Nephron progenitor cell (in vitro differentiated cells): ENCODE data around the gene DSC2.

Experiments used
- DNase-seq: peaks from one replicate; pipeline ENCODE4 v3.0.0; 2021
- H3K27ac Mint-ChIP-seq: 2 replicates; pipeline ENCODE4 v1.8.0; 2021; ENCODE audit warnings: mild to moderate bottlenecking, moderate library complexity, mixed read lengths
- H3K27me3 Mint-ChIP-seq: 2 replicates; pipeline ENCODE4 v1.8.0; 2021; ENCODE audit warnings: mild to moderate bottlenecking, low read depth, mixed read lengths; ENCODE audit not compliant: poor library complexity
- H3K36me3 Mint-ChIP-seq: 2 replicates; pipeline ENCODE4 v1.8.0; 2021; ENCODE audit warnings: low read depth, mixed read lengths
- H3K4me1 Mint-ChIP-seq: 2 replicates; pipeline ENCODE4 v1.8.0; 2021; ENCODE audit warnings: mixed read lengths
- H3K4me3 Mint-ChIP-seq: 2 replicates; pipeline ENCODE4 v1.8.0; 2021; ENCODE audit warnings: mild to moderate bottlenecking, moderate library complexity, mixed read lengths
- H3K9me3 Mint-ChIP-seq: 2 replicates; pipeline ENCODE4 v1.8.0; 2021; ENCODE audit warnings: mild to moderate bottlenecking, moderate library complexity, mixed read lengths
- TF ChIP-seq, protein P1 (sequence below): fragments of 200-600 bp; sonication (generic); IDR thresholded peaks from 2 replicates; pipeline ENCODE4 v1.5.0; 2021; ENCODE audit warnings: antibody characterized with exemption

Gene DSC2

DNA sequence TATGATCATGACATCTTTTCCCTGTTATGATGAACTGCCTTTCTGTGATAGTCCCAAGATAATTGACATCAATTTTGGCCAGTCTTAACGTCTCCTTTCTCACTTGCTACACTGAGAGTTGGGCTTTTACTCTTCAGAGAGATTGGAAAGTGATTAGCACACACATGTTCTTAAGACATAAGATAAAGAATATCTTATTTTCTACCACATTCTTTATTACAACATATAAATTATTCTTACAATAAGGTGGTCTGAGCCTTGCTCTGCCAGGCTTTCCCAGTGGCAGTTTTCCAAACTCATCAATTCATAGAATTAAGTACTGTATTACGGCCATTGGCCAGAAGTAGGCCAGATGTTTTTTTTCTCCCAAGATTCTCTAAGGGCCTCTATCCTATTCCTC, 54.0 kb downstream of the DSC2 start:
- DNase-seq: no peak
- Mint-ChIP-seq H3K9me3 (peaks cover 20% of the 10 kb centered on the region), H3K36me3 (peaks cover 4% of the 10 kb centered on the region), H3K27ac (no peak overlapping the region), H3K27me3 (peaks cover 32% of the 10 kb centered on the region), H3K4me3 (no peak overlapping the region), H3K4me1 (no peaks in the 10 kb centered on the region)
- TF ChIP-seq, protein P1, sequence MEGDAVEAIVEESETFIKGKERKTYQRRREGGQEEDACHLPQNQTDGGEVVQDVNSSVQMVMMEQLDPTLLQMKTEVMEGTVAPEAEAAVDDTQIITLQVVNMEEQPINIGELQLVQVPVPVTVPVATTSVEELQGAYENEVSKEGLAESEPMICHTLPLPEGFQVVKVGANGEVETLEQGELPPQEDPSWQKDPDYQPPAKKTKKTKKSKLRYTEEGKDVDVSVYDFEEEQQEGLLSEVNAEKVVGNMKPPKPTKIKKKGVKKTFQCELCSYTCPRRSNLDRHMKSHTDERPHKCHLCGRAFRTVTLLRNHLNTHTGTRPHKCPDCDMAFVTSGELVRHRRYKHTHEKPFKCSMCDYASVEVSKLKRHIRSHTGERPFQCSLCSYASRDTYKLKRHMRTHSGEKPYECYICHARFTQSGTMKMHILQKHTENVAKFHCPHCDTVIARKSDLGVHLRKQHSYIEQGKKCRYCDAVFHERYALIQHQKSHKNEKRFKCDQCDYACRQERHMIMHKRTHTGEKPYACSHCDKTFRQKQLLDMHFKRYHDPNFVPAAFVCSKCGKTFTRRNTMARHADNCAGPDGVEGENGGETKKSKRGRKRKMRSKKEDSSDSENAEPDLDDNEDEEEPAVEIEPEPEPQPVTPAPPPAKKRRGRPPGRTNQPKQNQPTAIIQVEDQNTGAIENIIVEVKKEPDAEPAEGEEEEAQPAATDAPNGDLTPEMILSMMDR: no peak

DNA sequence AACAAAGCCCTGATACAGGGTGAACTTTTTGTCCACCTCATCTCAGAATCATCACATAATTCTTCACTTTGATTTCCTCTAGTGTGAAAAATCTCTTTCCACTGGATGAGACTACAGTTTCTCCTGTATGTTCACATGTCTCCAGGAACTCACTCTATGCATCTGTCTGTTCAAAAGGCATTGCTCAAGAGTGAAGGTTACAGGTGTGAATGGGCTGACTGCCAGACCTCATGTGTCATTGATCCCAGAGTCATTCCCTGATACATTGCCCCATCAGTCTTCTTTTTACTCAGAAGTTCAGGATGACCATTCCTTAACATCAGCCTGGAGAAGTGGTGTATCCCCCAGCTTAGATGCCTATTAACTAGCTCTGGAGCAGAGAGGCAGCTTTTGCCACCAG, 55.3 kb downstream of the DSC2 start:
- DNase-seq: no peak
- Mint-ChIP-seq H3K4me3 (no peak overlapping the region), H3K27me3 (peaks cover 45% of the 10 kb centered on the region), H3K36me3 (no peaks in the 10 kb centered on the region), H3K4me1 (peaks cover 4% of the 10 kb centered on the region), H3K9me3 (peaks cover 15% of the 10 kb centered on the region), H3K27ac (no peak overlapping the region)
- TF ChIP-seq, protein P1: no peak

DNA sequence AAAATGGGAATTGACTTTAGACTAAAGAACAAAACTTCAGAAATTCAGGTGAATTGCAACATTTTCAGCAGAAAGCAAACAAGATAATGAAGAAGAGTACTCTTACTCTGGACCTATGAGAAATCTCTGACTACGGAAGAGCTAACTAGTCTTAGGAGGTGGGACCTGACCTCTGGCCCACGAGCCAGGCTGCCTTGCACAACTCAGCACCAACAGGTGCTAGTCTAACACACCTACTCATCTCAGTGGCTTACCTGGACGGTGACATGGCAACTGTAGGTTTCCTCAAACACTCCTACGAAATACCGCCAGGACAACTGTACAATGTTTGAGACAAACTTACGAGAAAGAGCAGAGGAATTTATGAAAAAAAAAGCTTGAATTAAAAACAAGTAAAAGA, 56.6 kb downstream of the DSC2 start:
- Mint-ChIP-seq H3K36me3 (no peaks in the 10 kb centered on the region), H3K4me3 (no peak overlapping the region), H3K27me3 (peaks cover 59% of the 10 kb centered on the region), H3K9me3 (peaks cover 15% of the 10 kb centered on the region), H3K4me1 (peaks cover 18% of the 10 kb centered on the region), H3K27ac (no peak overlapping the region)
- TF ChIP-seq, protein P1: no peak
- DNase-seq: no peak

DNA sequence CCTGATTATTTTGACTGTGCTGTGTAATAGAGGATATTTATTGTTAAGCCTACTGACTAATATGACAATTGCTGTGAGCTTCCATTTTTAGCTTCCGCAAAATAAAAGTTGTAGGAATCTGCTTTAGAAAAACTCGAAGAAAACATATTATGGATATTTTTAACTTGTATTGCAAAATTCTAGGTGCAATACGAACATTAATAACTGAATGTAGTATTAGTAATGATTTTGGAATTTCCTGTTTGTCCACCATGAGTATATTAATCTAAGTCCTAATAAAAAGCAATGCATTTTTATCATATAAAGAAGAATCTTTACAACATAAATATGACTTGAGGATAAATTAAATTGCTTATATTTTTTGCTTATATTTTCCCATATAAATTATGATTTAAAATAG, 57.3 kb downstream of the DSC2 start:
- H3K4me3 Mint-ChIP-seq: no peak overlapping the region
- peaks cover 65% of the 10 kb centered on the region for H3K27me3 Mint-ChIP-seq
- H3K27ac Mint-ChIP-seq: no peak overlapping the region
- no peak for DNase-seq
- peaks cover 15% of the 10 kb centered on the region for H3K9me3 Mint-ChIP-seq
- TF ChIP-seq, protein P1: no peak
- H3K4me1 Mint-ChIP-seq: peaks cover 24% of the 10 kb centered on the region
- H3K36me3 Mint-ChIP-seq: no peaks in the 10 kb centered on the region

DNA sequence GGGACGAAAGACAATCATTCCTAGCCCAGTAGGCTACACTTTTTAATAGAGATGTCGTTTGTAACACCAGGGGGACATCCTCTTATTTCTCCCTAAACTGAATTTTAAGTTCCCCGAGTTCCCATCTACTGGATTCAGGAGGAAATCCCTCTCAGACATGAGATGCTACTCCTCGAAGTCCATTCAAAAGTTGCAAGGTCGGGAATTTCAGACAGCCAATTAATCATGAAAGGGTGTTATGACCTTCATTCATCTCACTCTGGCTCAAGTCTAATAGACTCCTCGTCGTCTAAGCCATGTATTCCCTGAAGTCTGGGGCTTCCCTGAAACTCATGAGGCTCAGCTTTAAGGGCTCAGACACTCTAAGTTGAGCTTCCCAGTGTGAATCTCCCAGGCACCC, 58.5 kb downstream of the DSC2 start:
- Mint-ChIP-seq H3K36me3 (no peaks in the 10 kb centered on the region), H3K4me1 (peaks cover 25% of the 10 kb centered on the region), H3K27me3 (peaks cover 75% of the 10 kb centered on the region), H3K4me3 (peak overlapping the region; percentile 93), H3K9me3 (peaks cover 15% of the 10 kb centered on the region), H3K27ac (no peak overlapping the region)
- TF ChIP-seq, protein P1: no peak
- DNase-seq: no peak

DNA sequence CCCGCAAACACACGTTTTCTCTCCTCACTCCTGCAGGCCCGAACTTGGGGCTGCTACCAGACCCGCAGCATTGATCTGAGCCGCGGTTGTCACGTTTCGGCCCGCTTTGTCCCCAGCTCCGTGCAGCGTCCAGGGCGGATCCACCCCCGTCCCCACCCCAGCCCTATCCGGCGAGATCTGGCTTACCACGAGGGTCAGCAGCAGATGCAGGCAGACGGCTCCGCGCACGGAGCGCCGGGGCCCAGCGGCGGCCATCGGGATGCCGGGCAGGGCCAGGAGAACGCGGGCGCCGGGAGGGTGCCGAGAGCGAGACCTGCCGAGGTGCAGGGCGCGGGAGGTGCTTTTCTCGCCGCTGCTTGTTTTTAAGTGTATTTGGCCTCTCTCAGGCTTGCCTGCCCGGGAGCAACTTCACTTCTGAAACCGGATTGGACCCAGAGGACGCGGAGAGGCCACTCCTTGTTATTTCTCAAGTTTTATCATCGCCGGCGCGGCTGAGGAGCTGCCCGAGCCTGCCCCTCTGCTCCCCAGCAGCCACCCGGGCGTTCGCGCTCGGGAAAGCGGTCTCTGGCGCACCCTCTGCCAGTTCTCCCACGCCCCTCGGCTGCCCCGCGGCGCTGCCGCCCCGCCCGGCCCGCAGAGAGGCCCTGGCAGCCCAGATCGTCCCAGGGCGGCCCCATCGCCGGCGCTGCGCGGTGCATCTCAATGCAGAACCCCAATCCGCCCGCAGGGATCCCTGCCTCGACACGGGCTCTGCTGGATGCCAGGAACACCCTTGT, 59.6 kb downstream of the DSC2 start, which contains the start of gene DSC3:
Gene DSC3, minus strand, starts transcription at position 337 of the 776 bp plus-strand sequence. Its CDS starts 82 bp downstream, at position 255.
- H3K4me1 Mint-ChIP-seq: peaks cover 25% of the 10 kb centered on the region
- H3K9me3 Mint-ChIP-seq: peaks cover 15% of the 10 kb centered on the region
- H3K27me3 Mint-ChIP-seq: peaks cover 77% of the 10 kb centered on the region
- DNase-seq: peak; percentile 69
- peak within 1 kb of the TSS; percentile 93 for H3K4me3 Mint-ChIP-seq
- no peak within 1 kb of the TSS for H3K27ac Mint-ChIP-seq
- no peaks in the 10 kb centered on the region for H3K36me3 Mint-ChIP-seq
- TF ChIP-seq, protein P1: no peak
